HEK293 (cell line): ENCODE measurements around the gene BORCS6.

Experiments
- KLF1 ChIP-seq: fragments of 450-650 bp; formaldehyde crosslinking; IDR thresholded peaks from 2 replicates; pipeline ENCODE4 v1.5.1; 2016; ENCODE audit warnings: missing biosample characterization, missing genetic modification characterization
- ZBTB8A ChIP-seq: fragments of 450-650 bp; formaldehyde crosslinking; IDR thresholded peaks from 2 replicates; pipeline ENCODE4 v1.5.1; 2016; ENCODE audit warnings: missing biosample characterization, missing genetic modification characterization
- ZNF10 ChIP-seq: fragments of 450-650 bp; formaldehyde crosslinking; IDR thresholded peaks from 2 replicates; pipeline ENCODE4 v1.5.1; 2017; ENCODE audit warnings: missing biosample characterization, missing genetic modification characterization
- ZNF140 ChIP-seq: fragments of 450-650 bp; formaldehyde crosslinking; IDR thresholded peaks from 2 replicates; pipeline ENCODE4 v1.5.1; 2016; ENCODE audit warnings: missing biosample characterization, missing genetic modification characterization
- ZNF157 ChIP-seq: fragments of 450-650 bp; formaldehyde crosslinking; IDR thresholded peaks from 2 replicates; pipeline ENCODE4 v1.5.1; 2016; ENCODE audit warnings: missing biosample characterization, missing genetic modification characterization
- ZNF350 ChIP-seq: fragments of 450-650 bp; formaldehyde crosslinking; IDR thresholded peaks from 2 replicates; pipeline ENCODE4 v1.5.0; 2017; ENCODE audit warnings: missing biosample characterization, mild to moderate bottlenecking, missing genetic modification characterization
- ZNF37A ChIP-seq: fragments of 450-650 bp; IDR thresholded peaks from 2 replicates; pipeline ENCODE4 v1.5.1; 2018; ENCODE audit warnings: missing biosample characterization, missing genetic modification characterization
- ZNF391 ChIP-seq: fragments of 450-650 bp; formaldehyde crosslinking; IDR thresholded peaks from 2 replicates; pipeline ENCODE4 v1.5.1; 2016; ENCODE audit warnings: low read depth, missing biosample characterization, missing genetic modification characterization, borderline replicate concordance
- ZNF404 ChIP-seq: fragments of 450-650 bp; formaldehyde crosslinking; IDR thresholded peaks from 2 replicates; pipeline ENCODE4 v1.5.1; 2017; ENCODE audit warnings: missing biosample characterization, missing genetic modification characterization
- ZNF521 ChIP-seq: fragments of 450-650 bp; formaldehyde crosslinking; IDR thresholded peaks from 2 replicates; pipeline ENCODE4 v1.5.1; 2017; ENCODE audit warnings: missing biosample characterization, mild to moderate bottlenecking, missing genetic modification characterization
- ZNF596 ChIP-seq: fragments of 450-650 bp; IDR thresholded peaks from 2 replicates; pipeline ENCODE4 v1.5.0; 2018; ENCODE audit warnings: missing biosample characterization, mild to moderate bottlenecking, missing genetic modification characterization, moderate library complexity
- ZNF610 ChIP-seq: fragments of 450-650 bp; formaldehyde crosslinking; IDR thresholded peaks from 2 replicates; pipeline ENCODE4 v1.5.1; 2016; ENCODE audit warnings: missing biosample characterization, missing genetic modification characterization, borderline replicate concordance
- ZNF623 ChIP-seq: fragments of 450-650 bp; formaldehyde crosslinking; IDR thresholded peaks from 2 replicates; pipeline ENCODE4 v1.5.1; 2016; ENCODE audit warnings: missing biosample characterization, missing genetic modification characterization
- ZNF768 ChIP-seq: fragments of 450-650 bp; formaldehyde crosslinking; IDR thresholded peaks from 2 replicates; pipeline ENCODE4 v1.5.1; 2018; ENCODE audit warnings: missing biosample characterization, mild to moderate bottlenecking, missing genetic modification characterization
- TF ChIP-seq, protein P1 (sequence below): sonication (generic); formaldehyde crosslinking; IDR thresholded peaks from 2 replicates; pipeline ENCODE4 v1.8.1; 2022; ENCODE audit warnings: mild to moderate bottlenecking, moderate library complexity, missing genetic modification reagents
- TF ChIP-seq, protein P2 (sequence below): fragments of 450-650 bp; formaldehyde crosslinking; IDR thresholded peaks from 2 replicates; pipeline ENCODE4 v1.5.1; 2016; ENCODE audit warnings: missing biosample characterization, missing genetic modification characterization
- TF ChIP-seq, protein P3 (sequence below): fragments of 450-650 bp; formaldehyde crosslinking; IDR thresholded peaks from 2 replicates; pipeline ENCODE4 v1.5.1; 2016; ENCODE audit warnings: missing biosample characterization, missing genetic modification characterization
- TF ChIP-seq, protein P4 (sequence below): fragments of 450-650 bp; formaldehyde crosslinking; IDR thresholded peaks from 2 replicates; pipeline ENCODE4 v1.5.1; 2016; ENCODE audit warnings: missing biosample characterization, missing genetic modification characterization
- TF ChIP-seq, protein P5 (sequence below): fragments of 450-650 bp; formaldehyde crosslinking; IDR thresholded peaks from 2 replicates; pipeline ENCODE4 v1.5.1; 2016; ENCODE audit warnings: missing biosample characterization, missing genetic modification characterization
- TF ChIP-seq, protein P6 (sequence below): fragments of 450-650 bp; formaldehyde crosslinking; IDR thresholded peaks from 2 replicates; pipeline ENCODE4 v1.5.1; 2016; ENCODE audit warnings: missing biosample characterization, missing genetic modification characterization
- TF ChIP-seq, protein P7 (sequence below): fragments of 450-650 bp; formaldehyde crosslinking; IDR thresholded peaks from 2 replicates; pipeline ENCODE4 v1.5.1; 2017; ENCODE audit warnings: missing biosample characterization, missing genetic modification characterization
- TF ChIP-seq, protein P8 (sequence below): fragments of 450-650 bp; formaldehyde crosslinking; IDR thresholded peaks from 2 replicates; pipeline ENCODE4 v1.5.1; 2016; ENCODE audit warnings: missing biosample characterization, missing genetic modification characterization, low read depth

The BORCS6 gene

DNA sequence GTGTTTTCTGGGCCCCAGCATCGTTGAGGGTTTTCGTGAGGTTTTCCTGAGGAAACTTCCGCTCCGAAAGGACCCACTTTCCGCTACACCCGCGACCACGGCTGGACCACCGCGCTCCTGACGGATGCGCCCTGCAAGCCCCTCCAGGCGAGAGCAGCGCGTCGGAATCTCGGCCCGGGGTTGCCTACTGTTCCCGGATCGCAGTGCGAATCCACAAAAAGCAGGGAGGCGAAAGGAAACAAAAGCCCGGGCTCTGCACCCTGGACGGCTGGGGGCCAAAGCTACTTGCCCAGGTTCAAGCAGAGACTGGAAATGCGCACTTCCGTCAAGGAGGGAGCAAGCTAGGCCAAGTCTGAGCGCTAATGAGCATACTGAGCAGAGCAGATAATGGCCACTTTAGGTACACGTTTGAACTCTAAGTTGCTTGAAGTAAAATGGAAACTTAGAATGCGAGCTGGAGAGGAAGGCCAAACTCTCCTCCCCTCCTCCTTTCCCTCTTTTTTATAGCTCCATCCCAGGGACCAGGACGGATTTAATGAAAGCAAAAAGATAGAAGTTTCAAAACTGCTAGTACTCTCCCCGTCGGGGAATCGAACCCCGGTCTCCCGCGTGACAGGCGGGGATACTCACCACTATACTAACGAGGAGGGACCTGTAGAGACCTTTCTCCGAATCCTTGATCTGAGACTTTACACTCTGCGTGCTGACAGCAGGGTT is 31.8 kb upstream of the BORCS6 start (continued):
- TF ChIP-seq, protein P1, sequence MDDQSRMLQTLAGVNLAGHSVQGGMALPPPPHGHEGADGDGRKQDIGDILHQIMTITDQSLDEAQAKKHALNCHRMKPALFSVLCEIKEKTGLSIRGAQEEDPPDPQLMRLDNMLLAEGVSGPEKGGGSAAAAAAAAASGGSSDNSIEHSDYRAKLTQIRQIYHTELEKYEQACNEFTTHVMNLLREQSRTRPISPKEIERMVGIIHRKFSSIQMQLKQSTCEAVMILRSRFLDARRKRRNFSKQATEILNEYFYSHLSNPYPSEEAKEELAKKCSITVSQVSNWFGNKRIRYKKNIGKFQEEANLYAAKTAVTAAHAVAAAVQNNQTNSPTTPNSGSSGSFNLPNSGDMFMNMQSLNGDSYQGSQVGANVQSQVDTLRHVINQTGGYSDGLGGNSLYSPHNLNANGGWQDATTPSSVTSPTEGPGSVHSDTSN (CRISPR knock-in tag) = no peak
- TF ChIP-seq KLF1 (tag by site-specific recombination) (no peak), ZBTB8A (tag by site-specific recombination) (no peak), ZNF521 (tag by site-specific recombination) (no peak), ZNF350 (tag by site-specific recombination) (no peak), ZNF157 (tag by site-specific recombination) (no peak), ZNF623 (0 out of 2 replicates have a peak, but pooled peaks have one; percentile 17), ZNF140 (tag by site-specific recombination) (no peak), ZNF610 (tag by site-specific recombination) (no peak), ZNF768 (no peak), ZNF10 (no peak), ZNF404 (tag by site-specific recombination) (no peak), ZNF37A (tag by site-specific recombination) (0 out of 2 replicates have a peak, but pooled peaks have one; percentile 42), ZNF596 (tag by site-specific recombination) (no peak), ZNF391 (tag by site-specific recombination) (peak; percentile 12; the same call in 1 of the 2 replicates)
- TF ChIP-seq, protein P2, sequence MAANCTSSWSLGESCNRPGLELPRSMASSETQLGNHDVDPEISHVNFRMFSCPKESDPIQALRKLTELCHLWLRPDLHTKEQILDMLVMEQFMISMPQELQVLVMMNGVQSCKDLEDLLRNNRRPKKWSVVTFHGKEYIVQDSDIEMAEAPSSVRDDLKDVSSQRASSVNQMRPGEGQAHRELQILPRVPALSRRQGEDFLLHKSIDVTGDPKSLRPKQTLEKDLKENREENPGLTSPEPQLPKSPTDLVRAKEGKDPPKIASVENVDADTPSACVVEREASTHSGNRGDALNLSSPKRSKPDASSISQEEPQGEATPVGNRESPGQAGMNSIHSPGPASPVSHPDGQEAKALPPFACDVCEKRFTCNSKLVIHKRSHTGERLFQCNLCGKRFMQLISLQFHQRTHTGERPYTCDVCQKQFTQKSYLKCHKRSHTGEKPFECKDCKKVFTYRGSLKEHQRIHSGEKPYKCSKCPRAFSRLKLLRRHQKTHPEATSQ (tag by site-specific recombination) = 0 out of 2 replicates have a peak, but pooled peaks have one; percentile 4
- TF ChIP-seq, protein P3, sequence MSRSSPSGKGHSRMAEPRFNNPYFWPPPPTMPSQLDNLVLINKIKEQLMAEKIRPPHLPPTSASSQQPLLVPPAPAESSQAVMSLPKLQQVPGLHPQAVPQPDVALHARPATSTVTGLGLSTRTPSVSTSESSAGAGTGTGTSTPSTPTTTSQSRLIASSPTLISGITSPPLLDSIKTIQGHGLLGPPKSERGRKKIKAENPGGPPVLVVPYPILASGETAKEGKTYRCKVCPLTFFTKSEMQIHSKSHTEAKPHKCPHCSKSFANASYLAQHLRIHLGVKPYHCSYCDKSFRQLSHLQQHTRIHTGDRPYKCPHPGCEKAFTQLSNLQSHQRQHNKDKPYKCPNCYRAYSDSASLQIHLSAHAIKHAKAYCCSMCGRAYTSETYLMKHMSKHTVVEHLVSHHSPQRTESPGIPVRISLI = no peak; the same call in 1 of the 2 replicates
- TF ChIP-seq, protein P4, sequence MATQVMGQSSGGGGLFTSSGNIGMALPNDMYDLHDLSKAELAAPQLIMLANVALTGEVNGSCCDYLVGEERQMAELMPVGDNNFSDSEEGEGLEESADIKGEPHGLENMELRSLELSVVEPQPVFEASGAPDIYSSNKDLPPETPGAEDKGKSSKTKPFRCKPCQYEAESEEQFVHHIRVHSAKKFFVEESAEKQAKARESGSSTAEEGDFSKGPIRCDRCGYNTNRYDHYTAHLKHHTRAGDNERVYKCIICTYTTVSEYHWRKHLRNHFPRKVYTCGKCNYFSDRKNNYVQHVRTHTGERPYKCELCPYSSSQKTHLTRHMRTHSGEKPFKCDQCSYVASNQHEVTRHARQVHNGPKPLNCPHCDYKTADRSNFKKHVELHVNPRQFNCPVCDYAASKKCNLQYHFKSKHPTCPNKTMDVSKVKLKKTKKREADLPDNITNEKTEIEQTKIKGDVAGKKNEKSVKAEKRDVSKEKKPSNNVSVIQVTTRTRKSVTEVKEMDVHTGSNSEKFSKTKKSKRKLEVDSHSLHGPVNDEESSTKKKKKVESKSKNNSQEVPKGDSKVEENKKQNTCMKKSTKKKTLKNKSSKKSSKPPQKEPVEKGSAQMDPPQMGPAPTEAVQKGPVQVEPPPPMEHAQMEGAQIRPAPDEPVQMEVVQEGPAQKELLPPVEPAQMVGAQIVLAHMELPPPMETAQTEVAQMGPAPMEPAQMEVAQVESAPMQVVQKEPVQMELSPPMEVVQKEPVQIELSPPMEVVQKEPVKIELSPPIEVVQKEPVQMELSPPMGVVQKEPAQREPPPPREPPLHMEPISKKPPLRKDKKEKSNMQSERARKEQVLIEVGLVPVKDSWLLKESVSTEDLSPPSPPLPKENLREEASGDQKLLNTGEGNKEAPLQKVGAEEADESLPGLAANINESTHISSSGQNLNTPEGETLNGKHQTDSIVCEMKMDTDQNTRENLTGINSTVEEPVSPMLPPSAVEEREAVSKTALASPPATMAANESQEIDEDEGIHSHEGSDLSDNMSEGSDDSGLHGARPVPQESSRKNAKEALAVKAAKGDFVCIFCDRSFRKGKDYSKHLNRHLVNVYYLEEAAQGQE = peak; percentile 43; the same call in 1 of the 2 replicates
- TF ChIP-seq, protein P5, sequence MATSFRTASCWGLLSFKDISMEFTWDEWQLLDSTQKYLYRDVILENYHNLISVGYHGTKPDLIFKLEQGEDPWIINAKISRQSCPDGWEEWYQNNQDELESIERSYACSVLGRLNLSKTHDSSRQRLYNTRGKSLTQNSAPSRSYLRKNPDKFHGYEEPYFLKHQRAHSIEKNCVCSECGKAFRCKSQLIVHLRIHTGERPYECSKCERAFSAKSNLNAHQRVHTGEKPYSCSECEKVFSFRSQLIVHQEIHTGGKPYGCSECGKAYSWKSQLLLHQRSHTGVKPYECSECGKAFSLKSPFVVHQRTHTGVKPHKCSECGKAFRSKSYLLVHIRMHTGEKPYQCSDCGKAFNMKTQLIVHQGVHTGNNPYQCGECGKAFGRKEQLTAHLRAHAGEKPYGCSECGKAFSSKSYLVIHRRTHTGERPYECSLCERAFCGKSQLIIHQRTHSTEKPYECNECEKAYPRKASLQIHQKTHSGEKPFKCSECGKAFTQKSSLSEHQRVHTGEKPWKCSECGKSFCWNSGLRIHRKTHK (tag by site-specific recombination) = 0 out of 2 replicates have a peak, but pooled peaks have one; percentile 3
- TF ChIP-seq, protein P6, sequence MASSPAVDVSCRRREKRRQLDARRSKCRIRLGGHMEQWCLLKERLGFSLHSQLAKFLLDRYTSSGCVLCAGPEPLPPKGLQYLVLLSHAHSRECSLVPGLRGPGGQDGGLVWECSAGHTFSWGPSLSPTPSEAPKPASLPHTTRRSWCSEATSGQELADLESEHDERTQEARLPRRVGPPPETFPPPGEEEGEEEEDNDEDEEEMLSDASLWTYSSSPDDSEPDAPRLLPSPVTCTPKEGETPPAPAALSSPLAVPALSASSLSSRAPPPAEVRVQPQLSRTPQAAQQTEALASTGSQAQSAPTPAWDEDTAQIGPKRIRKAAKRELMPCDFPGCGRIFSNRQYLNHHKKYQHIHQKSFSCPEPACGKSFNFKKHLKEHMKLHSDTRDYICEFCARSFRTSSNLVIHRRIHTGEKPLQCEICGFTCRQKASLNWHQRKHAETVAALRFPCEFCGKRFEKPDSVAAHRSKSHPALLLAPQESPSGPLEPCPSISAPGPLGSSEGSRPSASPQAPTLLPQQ (tag by site-specific recombination) = no peak
- TF ChIP-seq, protein P7, sequence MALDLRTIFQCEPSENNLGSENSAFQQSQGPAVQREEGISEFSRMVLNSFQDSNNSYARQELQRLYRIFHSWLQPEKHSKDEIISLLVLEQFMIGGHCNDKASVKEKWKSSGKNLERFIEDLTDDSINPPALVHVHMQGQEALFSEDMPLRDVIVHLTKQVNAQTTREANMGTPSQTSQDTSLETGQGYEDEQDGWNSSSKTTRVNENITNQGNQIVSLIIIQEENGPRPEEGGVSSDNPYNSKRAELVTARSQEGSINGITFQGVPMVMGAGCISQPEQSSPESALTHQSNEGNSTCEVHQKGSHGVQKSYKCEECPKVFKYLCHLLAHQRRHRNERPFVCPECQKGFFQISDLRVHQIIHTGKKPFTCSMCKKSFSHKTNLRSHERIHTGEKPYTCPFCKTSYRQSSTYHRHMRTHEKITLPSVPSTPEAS (tag by site-specific recombination) = no peak
- TF ChIP-seq, protein P8, sequence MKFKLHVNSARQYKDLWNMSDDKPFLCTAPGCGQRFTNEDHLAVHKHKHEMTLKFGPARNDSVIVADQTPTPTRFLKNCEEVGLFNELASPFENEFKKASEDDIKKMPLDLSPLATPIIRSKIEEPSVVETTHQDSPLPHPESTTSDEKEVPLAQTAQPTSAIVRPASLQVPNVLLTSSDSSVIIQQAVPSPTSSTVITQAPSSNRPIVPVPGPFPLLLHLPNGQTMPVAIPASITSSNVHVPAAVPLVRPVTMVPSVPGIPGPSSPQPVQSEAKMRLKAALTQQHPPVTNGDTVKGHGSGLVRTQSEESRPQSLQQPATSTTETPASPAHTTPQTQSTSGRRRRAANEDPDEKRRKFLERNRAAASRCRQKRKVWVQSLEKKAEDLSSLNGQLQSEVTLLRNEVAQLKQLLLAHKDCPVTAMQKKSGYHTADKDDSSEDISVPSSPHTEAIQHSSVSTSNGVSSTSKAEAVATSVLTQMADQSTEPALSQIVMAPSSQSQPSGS (tag by site-specific recombination) = no peak
